AG09309 (cell line): ENCODE data around the gene PLA2G6.
A peak's percentile ranks its signal among the peaks of the same experiment; 100 is the strongest.

Source experiments
- DNase-seq: peaks from one replicate; pipeline ENCODE4 v3.0.0-alpha.2; 2010; ENCODE audit warnings: low read depth
- H3K4me3 ChIP-seq: 2 replicates; pipeline ENCODE4 v1.5.1; 2011; ENCODE audit warnings: mild to moderate bottlenecking, low read depth, low read length, moderate library complexity; ENCODE audit not compliant: control insufficient read depth
- CTCF ChIP-seq: IDR thresholded peaks from 2 replicates; pipeline ENCODE4 v1.5.1; 2011; ENCODE audit warnings: mild to moderate bottlenecking, low read depth, low read length, inconsistent platforms; ENCODE audit not compliant: insufficient read depth, control insufficient read depth; ENCODE audit errors: missing control alignments

Gene PLA2G6

GRCh38 chr22:38138961-38139360 is 42.7 kb downstream of the PLA2G6 start:
- no peak for TF ChIP-seq CTCF
- DNase-seq, result no peak
- no peak overlapping the region for H3K4me3 ChIP-seq

- no peak overlapping the region for H3K4me3 ChIP-seq
- DNase-seq, result no peak
- no peak for TF ChIP-seq CTCF
Observed at GRCh38 chr22:38137876-38138687, 43.5 kb downstream of the PLA2G6 start.

GRCh38 chr22:38136607-38137006 is 45.0 kb downstream of the PLA2G6 start:
- no peak for TF ChIP-seq CTCF
- no peak overlapping the region for H3K4me3 ChIP-seq
- DNase-seq, result no peak

- peak; percentile 52 for DNase-seq
Observed at GRCh38 chr22:38135133-38135706, 46.4 kb downstream of the PLA2G6 start.

GRCh38 chr22:38133331-38133730 is 48.3 kb downstream of the PLA2G6 start:
- no peak overlapping the region for H3K4me3 ChIP-seq
- DNase-seq, result no peak
- no peak for TF ChIP-seq CTCF

More at GRCh38 chr22:38135133-38135706, 46.4 kb downstream of the PLA2G6 start:
- TF ChIP-seq CTCF, result no peak
- H3K4me3 ChIP-seq, result no peak overlapping the region

GRCh38 chr22:38132794-38133193 is 48.8 kb downstream of the PLA2G6 start:
- H3K4me3 ChIP-seq, result no peak overlapping the region
- TF ChIP-seq CTCF, result no peak
- DNase-seq, result no peak
